Effector CD8-positive, alpha-beta T cell (primary cell): ENCODE data around the gene OR8J3.
"Not testable (repeated sequence)": the region's sequence is repeated elsewhere in the genome, so short reads cannot be mapped to it uniquely, and the experiment has no call there.

Experiments used
- DNase-seq: peaks from one replicate; lab custom pipeline; 2025; lab: John Stamatoyannopoulos, UW
- total RNA-seq, 4 experiments: gene quantifications; one replicate each; lab custom pipeline; 2026; lab: John Stamatoyannopoulos, UW

Gene OR8J3, protein sequence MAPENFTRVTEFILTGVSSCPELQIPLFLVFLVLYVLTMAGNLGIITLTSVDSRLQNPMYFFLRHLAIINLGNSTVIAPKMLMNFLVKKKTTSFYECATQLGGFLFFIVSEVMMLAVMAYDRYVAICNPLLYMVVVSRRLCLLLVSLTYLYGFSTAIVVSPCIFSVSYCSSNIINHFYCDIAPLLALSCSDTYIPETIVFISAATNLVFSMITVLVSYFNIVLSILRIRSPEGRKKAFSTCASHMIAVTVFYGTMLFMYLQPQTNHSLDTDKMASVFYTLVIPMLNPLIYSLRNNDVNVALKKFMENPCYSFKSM
- 0 reads per million in 4 experiments for total RNA-seq

DNA sequence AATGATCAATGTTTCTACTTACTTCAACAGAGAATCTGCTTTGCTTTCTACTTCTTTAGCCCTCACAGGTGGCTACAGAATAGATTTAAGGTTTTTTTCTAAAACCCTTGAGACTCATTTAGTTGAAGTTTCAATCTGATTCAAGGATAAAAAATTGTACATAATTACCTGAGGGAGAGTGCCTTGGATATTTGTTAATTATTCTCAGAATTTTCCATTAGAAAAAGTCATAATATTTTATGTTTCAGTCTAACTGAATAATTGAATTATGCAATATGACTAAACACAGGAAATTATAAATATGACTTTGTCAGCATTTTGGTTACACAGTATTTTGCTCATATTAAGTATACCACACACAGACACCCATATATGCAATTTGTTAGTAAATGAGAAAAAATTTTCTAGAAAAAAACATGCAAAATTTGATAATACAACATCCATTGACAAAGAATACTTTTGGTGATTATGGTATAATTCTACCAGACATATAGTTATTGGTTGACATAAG lies at the start of gene OR8J3:
Gene OR8J3 (minus strand): TSS at position 51 of the 511 bp plus-strand sequence. CDS start 2,483 bp downstream, outside the sequence.
- DNase-seq = no peak

DNA sequence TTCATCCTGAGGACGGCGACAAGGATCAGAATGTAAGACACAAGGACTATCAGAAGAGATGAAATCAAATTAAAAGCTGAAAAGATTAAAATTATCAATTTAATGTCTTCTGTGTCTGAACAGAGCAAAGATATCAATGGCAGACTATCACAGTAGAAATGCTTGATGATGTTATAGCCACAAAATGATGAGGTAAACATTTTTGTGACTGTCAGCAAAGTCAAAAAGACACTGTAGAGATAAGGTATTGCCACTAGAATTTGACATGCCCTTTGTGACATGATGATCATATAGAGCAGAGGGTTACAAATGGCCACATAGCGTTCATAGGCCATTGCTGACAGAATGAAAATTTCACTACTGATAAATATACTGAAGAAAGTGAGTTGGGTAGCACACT lies 48.6 kb upstream of the OR8J3 start:
- no peak for DNase-seq

DNA sequence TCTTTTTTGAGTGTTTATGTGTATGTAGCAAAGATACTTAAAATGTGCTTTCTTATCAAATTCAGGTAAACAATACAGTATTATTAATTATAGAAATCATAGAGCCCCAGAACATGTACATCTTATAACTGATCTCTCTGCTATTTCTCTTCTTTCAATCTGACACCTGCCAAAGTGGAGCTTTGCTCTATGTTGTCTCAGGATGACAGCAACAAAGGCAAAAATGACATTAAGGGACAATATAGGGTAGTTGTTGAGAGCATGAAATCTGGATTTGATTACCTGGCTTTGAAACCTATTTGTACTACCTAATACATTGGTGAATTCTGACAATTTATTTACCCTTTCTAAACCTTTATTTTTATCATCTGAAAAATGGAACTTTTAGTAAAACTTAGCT lies 43.5 kb upstream of the OR8J3 start:
- DNase-seq = no peak

DNA sequence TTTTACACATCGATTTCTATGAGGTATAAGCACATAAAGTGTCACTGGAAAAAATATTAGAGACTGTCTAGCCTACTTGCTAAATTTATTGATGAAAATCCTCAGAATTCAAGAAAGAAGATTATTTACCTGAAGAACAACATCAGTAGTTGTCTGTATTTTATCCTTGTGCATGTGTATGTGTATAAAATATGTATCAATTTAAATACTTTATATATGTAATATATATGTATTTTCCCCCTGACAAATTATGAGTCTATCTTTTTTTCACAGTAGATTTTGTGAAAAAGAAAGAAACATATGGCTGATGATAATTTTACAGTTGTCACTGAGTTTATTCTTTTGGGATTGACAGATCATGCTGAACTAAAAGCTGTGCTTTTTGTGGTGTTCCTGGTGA lies 36.3 kb upstream of the OR8J3 start, which contains the start of gene OR5J2:
Gene OR5J2 (plus strand): TSS at position 301 of the 400 bp plus-strand sequence. CDS start 0 bp downstream, at position 301.
- no peak for DNase-seq

DNA sequence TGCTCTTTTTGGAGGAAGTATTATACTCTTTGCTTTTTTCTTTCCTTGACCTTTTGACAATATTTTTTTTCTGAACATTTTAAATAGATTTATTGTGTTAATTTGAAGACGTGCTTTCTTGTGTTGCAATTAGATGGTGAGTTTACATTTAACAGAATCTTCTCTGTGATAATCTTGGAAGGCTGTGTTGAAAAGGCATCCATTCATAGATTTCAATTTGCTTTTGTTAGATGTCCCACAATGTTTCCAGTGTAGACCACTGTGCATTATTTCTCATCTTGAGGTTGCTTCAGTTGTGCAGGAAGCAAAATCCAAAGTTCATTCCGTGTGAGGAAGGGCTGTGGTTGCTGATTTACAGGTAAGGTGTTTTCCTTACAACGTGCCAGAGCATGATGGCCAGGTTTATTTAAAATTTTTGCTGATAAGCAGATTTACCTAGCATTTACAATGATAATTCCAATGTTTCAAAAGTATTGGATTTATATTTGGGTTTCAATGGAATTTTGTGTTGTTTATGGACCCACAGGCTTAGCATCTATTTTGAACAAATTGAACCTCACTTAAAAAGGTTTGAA lies 32.3 kb upstream of the OR8J3 start:
- DNase-seq = no peak

DNA sequence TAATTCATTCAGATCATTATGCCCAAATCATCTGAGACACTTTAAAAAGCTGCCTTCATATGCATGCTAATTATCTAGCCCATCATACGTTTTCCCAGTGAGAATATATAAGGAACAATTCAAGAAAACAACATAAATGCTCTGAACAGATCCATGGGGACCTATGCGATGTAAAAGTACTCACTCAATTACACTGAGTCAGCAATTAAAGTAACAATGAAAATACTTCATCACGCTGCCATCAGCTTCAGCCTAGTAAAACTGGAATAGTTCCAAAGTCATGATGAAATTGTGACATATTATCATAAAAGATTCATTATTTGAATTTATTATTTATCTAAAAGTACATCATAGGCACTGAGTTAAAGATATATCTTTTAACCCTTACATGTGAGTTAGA lies 23.8 kb upstream of the OR8J3 start:
- DNase-seq = no peak

DNA sequence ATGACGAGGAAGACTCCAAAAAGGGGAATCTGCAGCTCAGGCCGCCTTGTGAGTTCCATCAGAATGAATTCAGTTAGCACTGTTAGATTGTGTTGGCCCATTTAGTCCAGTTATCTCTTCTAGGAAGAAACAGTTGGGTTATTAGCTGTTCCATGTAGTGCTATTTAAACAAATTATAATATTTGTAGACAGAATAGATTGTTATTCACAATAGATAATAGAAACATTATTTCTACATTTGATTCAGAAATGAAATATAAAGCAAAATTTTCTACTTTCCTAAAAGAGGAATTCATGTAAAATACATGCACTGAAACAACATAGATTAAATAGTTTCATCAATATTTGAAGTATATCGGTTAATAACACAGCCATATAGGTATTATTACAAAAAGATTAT lies 20.2 kb upstream of the OR8J3 start, which contains the start of gene OR8K5:
Gene OR8K5 (minus strand): TSS at position 101 of the 400 bp plus-strand sequence. CDS start 0 bp downstream, at position 101.
- DNase-seq = no peak

DNA sequence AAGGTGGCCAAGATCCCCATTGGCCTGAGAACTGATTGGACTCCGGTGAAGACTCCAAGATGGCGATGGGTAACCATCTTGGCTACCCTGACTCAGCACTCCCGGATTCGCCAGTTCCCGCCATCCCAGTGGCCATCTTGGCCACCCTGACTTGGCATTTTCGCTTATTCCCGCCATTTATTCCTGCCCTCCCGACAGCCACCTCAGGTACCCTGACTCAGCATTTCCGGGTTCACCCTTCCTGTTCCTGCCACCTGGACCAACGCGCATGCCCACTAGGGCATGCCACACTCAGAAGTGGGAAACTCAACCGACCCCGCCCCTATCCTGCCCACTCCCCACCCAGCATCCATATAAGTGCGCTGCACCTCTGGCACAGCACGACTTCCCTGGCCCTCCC lies 12.3 kb upstream of the OR8J3 start:
- no peak for DNase-seq

DNA sequence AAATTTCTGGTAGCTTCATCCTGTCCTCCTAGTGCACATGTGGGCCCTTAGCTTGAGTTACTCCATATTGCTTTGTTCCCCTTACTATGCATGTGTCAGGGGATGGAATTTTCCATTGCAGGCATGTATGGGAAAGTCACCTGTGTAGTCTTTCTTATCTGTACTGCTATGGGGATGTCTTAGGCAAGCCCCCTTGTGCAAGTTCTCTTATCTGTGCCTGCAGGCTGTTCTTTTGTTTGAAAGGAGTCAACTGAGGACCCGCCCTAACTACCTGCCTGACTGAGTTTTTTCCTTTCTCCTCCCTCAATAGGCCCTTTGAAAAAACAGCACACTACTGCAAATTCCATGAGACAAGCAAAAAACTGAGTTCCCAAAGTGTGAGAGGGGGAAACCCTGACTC lies 11.4 kb upstream of the OR8J3 start:
- DNase-seq = no peak

DNA sequence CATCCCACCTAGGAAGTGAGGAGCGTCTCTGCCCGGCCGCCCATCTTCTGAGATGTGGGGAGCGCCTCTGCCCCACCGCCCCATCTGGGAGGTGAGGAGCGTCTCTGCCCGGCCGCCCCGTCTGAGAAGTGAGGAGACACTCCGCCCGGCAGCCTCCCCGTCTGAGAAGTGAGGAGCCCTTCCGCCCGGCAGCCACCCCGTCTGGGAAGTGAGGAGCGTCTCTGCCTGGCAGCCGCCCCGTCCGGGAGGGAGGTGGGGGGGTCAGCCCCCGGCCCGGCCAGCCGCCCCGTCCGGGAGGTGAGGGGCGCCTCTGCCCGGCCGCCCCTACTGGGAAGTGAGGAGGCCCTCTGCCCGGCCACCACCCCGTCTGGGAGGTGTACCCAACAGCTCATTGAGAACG lies 3.7 kb upstream of the OR8J3 start:
- DNase-seq = not testable (repeated sequence)

DNA sequence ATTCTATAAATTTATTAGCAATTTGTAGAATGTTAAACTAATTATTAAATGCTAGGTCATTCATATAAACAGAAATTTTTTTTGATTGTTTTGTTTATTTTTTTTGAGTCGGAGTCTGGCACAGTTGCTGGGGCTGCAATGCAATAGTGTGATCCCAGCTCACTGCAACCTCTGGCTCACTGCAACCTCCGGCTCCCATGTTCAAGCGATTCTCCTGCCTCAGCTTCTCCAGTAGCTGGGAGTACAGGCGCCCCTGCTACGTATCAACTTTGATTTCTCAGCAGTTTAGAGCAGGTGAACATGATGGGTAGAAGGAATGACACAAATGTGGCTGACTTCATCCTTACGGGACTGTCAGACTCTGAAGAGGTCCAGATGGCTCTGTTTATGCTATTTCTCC lies 17.9 kb downstream of the OR8J3 start, which contains the start of gene OR8H3:
Gene OR8H3 (plus strand): TSS at position 301 of the 400 bp plus-strand sequence. CDS start 0 bp downstream, at position 301.
- DNase-seq = no peak

DNA sequence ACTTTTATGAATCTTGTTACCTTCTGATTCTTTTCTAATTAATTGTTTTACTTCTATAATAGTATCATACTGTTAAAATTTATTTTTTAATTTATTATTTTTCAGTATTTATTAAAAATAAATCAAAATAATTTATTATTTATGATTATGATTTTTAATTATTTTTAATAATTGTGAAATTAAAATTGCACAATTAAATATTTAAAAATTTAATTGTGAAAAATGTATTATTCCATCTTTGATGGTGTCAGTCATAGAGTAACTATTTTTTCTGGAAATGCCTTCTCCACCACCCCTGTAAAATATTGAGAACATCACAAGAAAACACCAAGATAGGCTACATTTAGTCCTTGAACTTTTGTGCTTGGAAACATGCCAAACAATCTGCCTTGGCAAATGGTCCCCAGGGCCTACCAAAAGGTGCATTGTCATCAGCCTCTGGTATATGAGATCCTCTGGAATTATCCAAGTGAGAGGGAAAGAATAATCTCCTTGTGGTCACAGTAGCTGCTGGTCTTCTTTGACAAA lies 36.7 kb downstream of the OR8J3 start, which contains the start of gene OR8H2:
Gene OR8H2 (plus strand): TSS at position 478 of the 528 bp plus-strand sequence. CDS start 1,356 bp downstream, outside the sequence.
- DNase-seq = no peak

DNA sequence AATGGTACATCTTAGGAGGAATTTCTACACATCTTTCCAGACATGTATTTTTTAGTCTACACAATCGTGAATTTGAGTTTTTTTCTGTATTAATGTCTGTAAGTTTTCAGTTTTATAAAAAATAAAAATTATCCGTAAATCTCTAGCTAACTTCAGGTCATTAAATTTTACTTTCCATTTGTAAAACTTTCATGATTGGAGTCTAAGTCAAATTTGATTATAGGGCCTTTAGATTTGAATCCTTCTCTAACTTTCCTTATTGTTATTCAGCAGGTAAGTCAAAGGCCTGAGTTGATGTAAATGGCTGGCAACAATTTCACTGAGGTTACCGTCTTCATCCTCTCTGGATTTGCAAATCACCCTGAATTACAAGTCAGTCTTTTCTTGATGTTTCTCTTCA lies 47.0 kb downstream of the OR8J3 start, which contains the start of gene OR8I2:
Gene OR8I2 (plus strand): TSS at position 301 of the 400 bp plus-strand sequence. CDS start 0 bp downstream, at position 301.
- no peak for DNase-seq

DNA sequence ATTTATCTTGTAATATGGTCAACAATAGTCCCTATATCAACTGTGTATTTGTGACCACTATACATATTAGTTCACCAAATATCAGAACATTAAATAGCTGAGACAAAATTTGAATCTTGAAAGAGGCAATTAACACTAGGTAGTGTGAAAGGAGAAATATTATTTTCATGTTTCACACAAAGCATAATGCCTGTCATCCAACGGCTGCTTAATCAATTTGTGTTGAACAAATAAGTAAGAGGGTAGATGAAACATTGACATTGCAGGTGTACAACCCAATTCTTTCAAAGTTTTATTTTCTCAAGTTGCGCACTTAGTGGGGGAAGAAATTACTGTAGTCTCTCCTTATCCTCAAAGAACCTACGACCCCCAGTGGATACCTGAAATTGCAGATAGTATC lies 50.3 kb downstream of the OR8J3 start:
- no peak for DNase-seq
